DOHH2 (cell line): Measurements from ENCODE around the gene CCL5.

Source experiments
- CTCF ChIP-seq: fragments of 200-600 bp; sonication (generic); IDR thresholded peaks from one replicate; pipeline ENCODE4 v1.5.1; 2014; ENCODE audit warnings: antibody characterized with exemption, mild to moderate bottlenecking, low read depth, low read length; ENCODE audit not compliant: poor library complexity, severe bottlenecking
- EZH2phosphoT487 ChIP-seq: fragments of 200-600 bp; sonication (generic); IDR thresholded peaks from 2 replicates; pipeline ENCODE4 v1.6.1; 2017; ENCODE audit warnings: borderline replicate concordance, mild to moderate bottlenecking, antibody characterized with exemption, low read length, moderate library complexity, mixed read lengths

DNA sequence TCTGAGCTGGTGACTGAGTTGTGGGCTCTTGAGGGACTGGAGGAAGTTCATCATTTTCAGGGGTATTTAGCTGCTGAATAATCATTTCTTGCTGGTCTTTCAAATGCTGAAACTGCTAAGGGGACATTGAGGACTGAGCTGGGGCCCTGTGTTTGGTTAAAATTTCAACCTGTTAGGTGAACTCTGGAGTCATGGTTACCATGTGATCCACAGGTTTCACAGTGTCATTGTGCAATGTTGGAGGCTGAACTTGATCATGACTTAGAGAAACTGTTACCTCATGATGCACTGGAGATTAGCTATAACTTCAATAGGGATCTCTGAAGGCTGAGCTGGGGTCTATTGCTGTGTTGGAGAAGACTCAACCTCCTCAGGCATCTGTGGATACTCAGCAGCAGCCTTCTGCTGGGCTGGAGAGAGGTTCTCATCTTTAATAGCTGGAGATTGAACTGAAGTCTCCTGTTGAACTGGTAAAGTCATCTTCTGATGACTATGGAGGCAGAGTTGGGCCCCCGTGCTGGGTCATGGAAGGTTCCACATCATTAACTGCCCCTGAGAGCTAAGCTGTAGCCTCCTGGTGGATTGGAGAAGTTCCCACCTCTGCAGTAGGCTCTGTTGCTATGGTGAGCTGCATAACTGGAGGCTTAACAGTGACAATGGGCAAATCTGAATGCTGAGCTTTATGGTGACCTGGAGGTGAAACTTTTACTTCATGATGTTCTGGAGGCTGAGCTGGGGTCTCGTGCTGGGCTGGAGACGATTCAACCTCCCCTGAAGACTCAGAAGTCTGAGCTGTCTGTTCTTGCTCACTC is 35.2 kb upstream of the CCL5 start:
- TF ChIP-seq CTCF: no peak
- no peak for TF ChIP-seq EZH2phosphoT487
